Aorta (tissue), 5 donors: Measurements from ENCODE around the gene PTPRQ. TPM values are rescaled to one million over a fixed set of nuclear protein-coding genes. Genes with fewer than 3 reads are reported as not detected.

ENCODE experiments used
- ATAC-seq: fragments of 200-7000 bp; cut with Tn5 transposase; one replicate; pipeline ENCODE4 v1.9.1; 2022; ENCODE audit warnings: moderate library complexity; ENCODE audit not compliant: low FRiP score
- DNase-seq, 2 donors: peaks; one replicate each; pipeline ENCODE4 v3.0.0-alpha.2; 2020
- H3K27ac ChIP-seq, 2 donors: one replicate each; pipeline ENCODE4 v1.5.1; 2013; ENCODE audit warnings: low read length in 2 of 2, mild to moderate bottlenecking in 2 of 2, moderate library complexity in 2 of 2, control low read depth in 1 of 2, inconsistent platforms in 1 of 2, low read depth in 1 of 2
- H3K27me3 ChIP-seq, 2 donors: one replicate each; pipeline ENCODE4 v1.6.1; 2013; ENCODE audit warnings: control low read depth in 1 of 2, low read length in 1 of 2, mild to moderate bottlenecking in 1 of 2, moderate library complexity in 1 of 2; ENCODE audit not compliant: insufficient read depth in 2 of 2, control insufficient read depth in 1 of 2
- H3K36me3 ChIP-seq, 2 donors: one replicate each; pipeline ENCODE4 v1.6.1; 2013; ENCODE audit warnings: control low read depth in 1 of 2, low read length in 1 of 2, mild to moderate bottlenecking in 1 of 2; ENCODE audit not compliant: insufficient read depth in 2 of 2, control insufficient read depth in 1 of 2
- H3K4me1 ChIP-seq, 2 donors: one replicate each; pipeline ENCODE4 v1.6.1; 2013; ENCODE audit warnings: low read length in 2 of 2, control low read depth in 1 of 2, mild to moderate bottlenecking in 1 of 2, moderate library complexity in 1 of 2; ENCODE audit not compliant: insufficient read depth in 2 of 2, control insufficient read depth in 1 of 2
- H3K4me3 ChIP-seq, 2 donors: one replicate each; pipeline ENCODE4 v1.5.1; 2013; ENCODE audit warnings: low read length in 2 of 2, control low read depth in 1 of 2, mild to moderate bottlenecking in 1 of 2
- H3K9me3 ChIP-seq: one replicate; pipeline ENCODE4 v1.6.1; 2013; ENCODE audit warnings: mild to moderate bottlenecking, low read length; ENCODE audit not compliant: control insufficient read depth
- WGBS, 2 donors: extraction: QIAGEN DNeasy Blood & Tissue Kit; methylation state at CpG; one replicate each; pipeline ENCODE4 v1.1.7; 2013; 5-methylcytosine and 5-hydroxymethylcytosine counted together
- intact Hi-C, 2 donors: fragments of 100-400 bp; cut with DNase I; formaldehyde crosslinking; loops; one replicate each; pipeline versions ENCODE4 v1.14.2 to v1.15.0; 2022
- polyA plus RNA-seq, 2 donors: library from polyadenylated mRNA; stranded (reverse); fragments of 200-250 nt; gene quantifications; one replicate each; pipeline ENCODE4 v1.2.3, GENCODE V29; 2013
- total RNA-seq, 2 donors: library from RNA; stranded (reverse); fragmentation: NEBNext Ultra II Directional; extraction: Animal tissue kit (Norgen Biotek cat#: 25700); gene quantifications; one replicate each; pipeline ENCODE4 v1.2.1, GENCODE V29; 2021
- donor health status: healthy with polysubstance abuse.
- donor health status: Bipolar disorder and iron deficiency.
- donor health status: DM: no; HTN: no; CAD: no.
- donor health status: DM: no; HTN: no; CAD: no.
- donor health status: DM: yes; HTN: yes; CAD: no.

Gene PTPRQ
- total and polyA plus RNA-seq, 4 donors, result 0.08 to 10.3 (median 2.2) TPM; not detected in 1

DNA sequence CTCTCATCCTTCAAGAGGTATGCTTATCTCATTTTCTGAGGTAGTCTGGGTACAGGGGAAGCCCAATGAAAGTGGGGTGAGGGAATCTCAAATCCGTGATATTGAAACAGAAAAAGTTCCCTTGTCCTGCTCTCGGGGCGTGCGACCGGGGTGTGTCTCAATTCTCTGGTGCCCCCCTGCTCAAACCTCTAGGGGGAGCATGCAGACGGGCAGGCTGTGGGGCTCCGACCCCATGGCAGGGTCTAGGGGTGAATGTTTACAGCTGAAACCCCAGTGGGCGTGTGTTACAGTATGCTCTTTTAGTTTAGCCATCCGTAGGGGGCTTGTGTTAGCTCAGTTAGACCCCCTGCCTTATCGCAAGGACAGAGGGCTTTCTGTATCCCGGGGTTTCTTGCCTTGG is 68.7 kb downstream of the PTPRQ start:
- Histone ChIP-seq H3K27ac (no peak overlapping the region), H3K36me3 (no peaks in the 10 kb centered on the region), H3K27me3 (no peaks in the 10 kb centered on the region), H3K9me3 (no peaks in the 10 kb centered on the region), H3K4me1 (no peaks in the 10 kb centered on the region), H3K4me3 (no peak overlapping the region)
- WGBS, 2 donors, result 62 to 66% methylated on average over 11 of the region's 11 CpGs
- no peak for ATAC-seq
- peak in 1 of 2 donors; percentile 65 for DNase-seq
- intact Hi-C loops, result no loop called here

DNA sequence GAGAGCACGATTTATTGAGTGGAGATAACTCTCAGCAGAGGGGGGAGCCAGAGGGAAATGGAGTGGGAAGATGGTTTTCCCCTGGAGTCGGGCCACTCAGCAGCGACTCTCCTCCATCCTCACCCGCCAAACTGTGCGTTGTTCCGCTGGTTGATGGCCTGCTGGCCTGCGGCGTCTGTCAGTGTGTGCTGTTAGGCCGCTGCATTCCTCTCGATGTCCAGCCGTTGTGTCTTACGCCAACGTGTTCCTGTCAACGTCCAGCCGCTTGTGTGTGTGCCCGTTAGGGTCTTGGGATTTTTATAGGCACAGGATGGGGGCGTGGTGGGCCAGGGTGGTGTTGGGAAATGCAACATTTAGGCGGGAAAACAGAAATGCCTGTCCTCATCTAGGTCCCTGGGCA is 69.2 kb downstream of the PTPRQ start:
- DNase-seq (peak; percentile 21 to 30), ATAC-seq (no peak)
- H3K9me3 ChIP-seq, result no peaks in the 10 kb centered on the region
- H3K4me3 ChIP-seq, result no peak overlapping the region
- 43 to 60% methylated on average over 18 of the region's 18 CpGs for WGBS, 2 donors
- no peaks in the 10 kb centered on the region for H3K27me3 ChIP-seq
- no peaks in the 10 kb centered on the region for H3K36me3 ChIP-seq
- H3K27ac ChIP-seq, result no peak overlapping the region
- intact Hi-C loops, result no loop called here
- H3K4me1 ChIP-seq, result no peaks in the 10 kb centered on the region

GRCh38 chr12:80517655-80518054 is 73.6 kb downstream of the PTPRQ start:
- ATAC-seq (no peak), DNase-seq (no peak)
- H3K4me3 ChIP-seq, result no peak overlapping the region
- no peaks in the 10 kb centered on the region for H3K9me3 ChIP-seq
- no peaks in the 10 kb centered on the region for H3K27me3 ChIP-seq
- H3K36me3 ChIP-seq, result no peaks in the 10 kb centered on the region
- H3K27ac ChIP-seq, result no peak overlapping the region
- 98 to 99% methylated on average over 2 of the region's 2 CpGs for WGBS, 2 donors
- H3K4me1 ChIP-seq, result no peaks in the 10 kb centered on the region
- intact Hi-C loops, result no loop called here

GRCh38 chr12:80531646-80532045 is 87.6 kb downstream of the PTPRQ start:
- no peak overlapping the region for H3K4me3 ChIP-seq
- no peaks in the 10 kb centered on the region for H3K27me3 ChIP-seq
- H3K27ac ChIP-seq, result no peak overlapping the region
- ATAC-seq (no peak), DNase-seq (no peak)
- no peaks in the 10 kb centered on the region for H3K9me3 ChIP-seq
- intact Hi-C loops, result no loop called here
- no peaks in the 10 kb centered on the region for H3K4me1 ChIP-seq
- H3K36me3 ChIP-seq, result no peaks in the 10 kb centered on the region

DNA sequence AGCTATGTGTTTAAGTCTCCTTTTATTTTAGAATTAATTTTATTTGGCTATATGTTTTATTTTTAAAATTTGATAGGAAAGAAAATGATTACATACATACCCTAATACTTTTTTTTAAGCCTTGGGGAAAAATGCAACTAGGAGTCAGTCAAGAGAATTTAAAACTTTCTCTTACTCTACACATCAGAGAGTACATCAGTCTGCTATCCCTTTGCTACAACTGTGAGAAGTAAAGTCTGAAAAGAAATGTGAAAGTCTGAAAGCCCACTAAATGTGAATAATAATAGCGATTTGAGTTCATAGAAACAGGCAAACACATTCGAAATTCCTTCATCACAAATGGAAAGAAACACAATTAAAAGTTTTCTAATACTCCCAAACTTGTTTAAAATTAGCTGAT is 95.0 kb downstream of the PTPRQ start:
- H3K4me3 ChIP-seq, result no peak overlapping the region
- DNase-seq (no peak), ATAC-seq (no peak)
- 42 to 48% methylated on average over 2 of the region's 2 CpGs for WGBS, 2 donors
- no peaks in the 10 kb centered on the region for H3K27me3 ChIP-seq
- H3K4me1 ChIP-seq, result no peaks in the 10 kb centered on the region
- intact Hi-C loops, result no loop called here
- H3K36me3 ChIP-seq, result no peaks in the 10 kb centered on the region
- H3K27ac ChIP-seq, result no peak overlapping the region
- H3K9me3 ChIP-seq, result no peaks in the 10 kb centered on the region

DNA sequence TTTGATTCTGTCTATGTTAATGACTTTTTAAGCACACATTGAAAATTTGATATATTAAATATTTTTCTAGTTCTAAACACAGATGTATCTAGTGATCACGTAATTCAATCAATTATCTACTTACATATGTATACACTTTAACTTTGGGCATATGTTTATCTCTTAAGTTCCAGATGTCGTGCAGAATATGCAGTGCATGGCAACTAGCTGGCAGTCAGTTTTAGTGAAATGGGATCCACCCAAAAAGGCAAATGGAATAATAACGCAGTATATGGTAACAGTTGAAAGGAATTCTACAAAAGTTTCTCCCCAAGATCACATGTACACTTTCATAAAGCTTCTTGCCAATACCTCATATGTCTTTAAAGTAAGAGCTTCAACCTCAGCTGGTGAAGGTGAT is 105.3 kb downstream of the PTPRQ start:
- Histone ChIP-seq H3K4me3 (no peak overlapping the region), H3K36me3 (no peaks in the 10 kb centered on the region), H3K27me3 (no peaks in the 10 kb centered on the region), H3K9me3 (no peaks in the 10 kb centered on the region), H3K4me1 (no peaks in the 10 kb centered on the region), H3K27ac (no peak overlapping the region)
- no peak for DNase-seq
- no peak for ATAC-seq
- WGBS, 2 donors, result 89 to 92% methylated on average over 3 of the region's 3 CpGs
- intact Hi-C loops, result no loop called here

GRCh38 chr12:80551897-80552296 is 107.9 kb downstream of the PTPRQ start:
- ATAC-seq, result peak; percentile 67
- 2 to 8% methylated on average over 1 of the region's 1 CpG for WGBS, 2 donors
- Histone ChIP-seq H3K36me3 (no peaks in the 10 kb centered on the region), H3K27ac (no peak overlapping the region), H3K4me3 (no peak overlapping the region), H3K4me1 (no peaks in the 10 kb centered on the region), H3K9me3 (no peaks in the 10 kb centered on the region), H3K27me3 (no peaks in the 10 kb centered on the region)
- intact Hi-C loops, result no loop called here
- no peak for DNase-seq

GRCh38 chr12:80553316-80553715 is 109.3 kb downstream of the PTPRQ start:
- H3K27ac ChIP-seq, result no peak overlapping the region
- no peaks in the 10 kb centered on the region for H3K36me3 ChIP-seq
- ATAC-seq (no peak), DNase-seq (no peak)
- intact Hi-C loops, result no loop called here
- 10 to 17% methylated on average over 3 of the region's 3 CpGs for WGBS, 2 donors
- no peaks in the 10 kb centered on the region for H3K27me3 ChIP-seq
- H3K4me3 ChIP-seq, result no peak overlapping the region
- H3K9me3 ChIP-seq, result no peaks in the 10 kb centered on the region
- no peaks in the 10 kb centered on the region for H3K4me1 ChIP-seq

DNA sequence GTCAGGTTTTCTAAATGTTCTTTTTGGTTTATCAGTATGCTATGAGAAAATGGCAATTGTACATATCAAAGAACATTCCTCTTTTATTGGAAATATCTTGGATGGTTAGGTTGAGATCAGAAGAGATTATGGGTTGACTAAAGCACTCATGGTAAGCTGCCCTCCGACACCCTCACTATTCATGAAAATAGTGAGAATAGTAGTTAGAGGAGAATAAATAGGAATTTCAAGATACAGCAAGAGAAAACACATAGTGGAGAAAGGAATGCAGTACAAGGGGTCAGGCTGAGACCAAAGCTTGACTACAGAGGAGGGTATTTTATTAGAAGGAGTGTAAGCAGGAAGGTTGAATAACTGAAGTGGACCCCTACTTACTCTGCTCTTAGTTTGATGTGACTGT is 112.5 kb downstream of the PTPRQ start:
- Histone ChIP-seq H3K4me3 (no peak overlapping the region), H3K9me3 (no peaks in the 10 kb centered on the region), H3K4me1 (no peaks in the 10 kb centered on the region), H3K27me3 (peaks cover 0 to 2% of the 10 kb centered on the region in 2 donors), H3K36me3 (no peaks in the 10 kb centered on the region), H3K27ac (no peak overlapping the region)
- intact Hi-C loops, result no loop called here
- DNase-seq (no peak), ATAC-seq (no peak)
- WGBS, 2 donors, result 19 to 22% methylated on average over 1 of the region's 1 CpG
